Stimulated activated CD4-positive, alpha-beta T cell treated with anti-CD3 and anti-CD28 coated beads, Interleukin-1b, Interleukin-23, amount 100 ng/mL, for 24 hours (primary cell): Measurements from ENCODE around the gene SLC30A7.
A peak's percentile ranks its signal among the peaks of the same experiment; 100 is the strongest.
"Not testable (repeated sequence)": the region's sequence is repeated elsewhere in the genome, so short reads cannot be mapped to it uniquely, and the experiment has no call there.

ENCODE experiments used
- DNase-seq, 4 experiments: peaks; one replicate each; pipeline ENCODE4 v3.0.0-alpha.2; 2020; ENCODE audit warnings: low read depth in 4 of 4, low spot score in 1 of 4

SLC30A7 gene, protein sequence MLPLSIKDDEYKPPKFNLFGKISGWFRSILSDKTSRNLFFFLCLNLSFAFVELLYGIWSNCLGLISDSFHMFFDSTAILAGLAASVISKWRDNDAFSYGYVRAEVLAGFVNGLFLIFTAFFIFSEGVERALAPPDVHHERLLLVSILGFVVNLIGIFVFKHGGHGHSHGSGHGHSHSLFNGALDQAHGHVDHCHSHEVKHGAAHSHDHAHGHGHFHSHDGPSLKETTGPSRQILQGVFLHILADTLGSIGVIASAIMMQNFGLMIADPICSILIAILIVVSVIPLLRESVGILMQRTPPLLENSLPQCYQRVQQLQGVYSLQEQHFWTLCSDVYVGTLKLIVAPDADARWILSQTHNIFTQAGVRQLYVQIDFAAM

GRCh38 chr1:100895540-100896480 is at the start of gene SLC30A7:
TSS of gene SLC30A7 (plus strand) at chr1:100896090. CDS start at chr1:100896263, 173 bp downstream.
- peak; percentile 86 to 98 (median 96) for DNase-seq

- no peak for DNase-seq
Measured at GRCh38 chr1:100847361-100848082, 48.4 kb upstream of the SLC30A7 start.

DNA sequence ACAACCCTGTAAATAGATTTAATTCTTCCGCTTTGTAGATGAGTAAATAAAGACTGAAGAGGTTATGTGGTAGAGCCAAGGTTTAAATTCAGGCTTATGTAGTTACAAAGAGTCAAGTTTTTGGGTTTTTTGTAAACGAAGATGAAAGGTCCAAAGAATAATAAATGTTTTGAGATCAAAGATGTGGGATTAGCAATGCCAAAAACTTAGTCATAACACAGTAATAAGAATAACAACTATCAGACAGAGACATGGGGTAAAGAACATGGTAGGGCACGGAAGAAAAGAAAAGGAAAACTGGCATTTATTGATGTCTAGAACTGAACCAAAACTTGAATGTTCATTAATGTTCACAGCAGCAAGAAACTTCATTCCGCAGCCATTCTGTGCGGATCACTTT is 44.2 kb upstream of the SLC30A7 start:
- no peak for DNase-seq

GRCh38 chr1:100852976-100853375 is 42.9 kb upstream of the SLC30A7 start:
- DNase-seq: no peak

DNA sequence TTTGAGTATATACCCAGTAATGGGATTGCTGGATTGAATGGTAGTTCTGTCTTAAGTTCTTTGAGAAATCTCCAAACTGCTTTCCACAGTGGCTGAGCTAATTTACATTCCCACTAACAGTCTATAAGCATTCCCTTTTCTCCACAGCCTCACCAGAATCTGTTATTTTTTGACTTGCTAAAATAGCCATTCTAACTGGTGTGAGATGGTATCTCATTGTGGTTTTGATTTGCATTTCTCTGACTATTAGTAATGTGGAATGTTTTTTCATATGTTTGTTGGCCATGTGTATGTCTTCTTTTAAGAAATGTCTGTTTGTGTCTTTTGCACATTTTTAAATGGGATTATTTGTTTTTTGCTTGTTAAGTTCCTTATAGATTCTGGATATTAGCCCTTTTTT is 40.8 kb upstream of the SLC30A7 start:
- DNase-seq: not testable (repeated sequence)

DNA sequence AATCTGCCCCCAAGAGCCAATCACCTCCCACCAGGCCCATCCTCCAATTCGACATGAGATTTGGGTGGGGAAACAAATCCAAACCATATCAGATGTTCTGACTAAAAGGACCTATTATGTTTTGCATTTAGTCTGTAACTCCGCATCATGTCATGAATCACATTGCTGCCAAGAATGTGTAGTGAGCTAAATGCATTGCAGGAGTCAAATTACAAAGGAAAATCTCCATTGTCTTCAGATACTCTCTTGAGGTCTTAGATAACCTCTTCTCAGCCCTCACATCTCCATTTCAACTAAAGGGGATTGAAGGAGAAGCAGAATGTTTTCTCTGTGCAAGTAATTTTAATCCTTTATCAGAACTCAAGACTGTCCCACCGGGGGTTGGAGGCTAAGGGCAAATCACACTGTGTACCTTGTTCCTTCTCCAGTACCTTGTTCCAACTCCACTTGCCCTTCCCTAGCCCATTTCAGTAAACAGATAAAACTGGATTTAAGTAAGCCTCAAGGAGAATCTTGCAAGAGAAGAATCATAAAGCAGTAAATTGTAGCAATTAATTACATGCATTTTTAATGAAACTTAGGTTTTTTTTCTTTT is 35.4 kb upstream of the SLC30A7 start:
- DNase-seq: no peak

DNA sequence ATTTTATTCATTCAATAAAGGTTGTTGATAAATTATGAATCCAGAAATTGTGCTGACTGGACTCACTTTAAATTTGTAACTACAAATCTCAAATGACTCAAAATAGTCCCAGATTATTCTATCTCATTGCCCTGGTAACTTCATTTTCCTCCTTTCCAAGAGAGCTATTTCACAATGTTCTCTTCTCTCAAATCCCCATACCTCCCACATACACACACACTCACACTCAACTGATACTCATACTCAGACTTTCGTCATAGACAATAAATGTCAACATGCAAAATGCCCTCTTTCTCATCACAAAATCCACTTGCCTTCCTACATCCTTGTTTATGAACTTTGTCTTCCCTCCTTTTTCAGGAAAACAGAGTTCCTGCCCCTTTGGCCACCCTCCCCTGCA is 34.5 kb upstream of the SLC30A7 start:
- DNase-seq: no peak

GRCh38 chr1:100862591-100862990 is 33.3 kb upstream of the SLC30A7 start:
- DNase-seq: no peak

DNA sequence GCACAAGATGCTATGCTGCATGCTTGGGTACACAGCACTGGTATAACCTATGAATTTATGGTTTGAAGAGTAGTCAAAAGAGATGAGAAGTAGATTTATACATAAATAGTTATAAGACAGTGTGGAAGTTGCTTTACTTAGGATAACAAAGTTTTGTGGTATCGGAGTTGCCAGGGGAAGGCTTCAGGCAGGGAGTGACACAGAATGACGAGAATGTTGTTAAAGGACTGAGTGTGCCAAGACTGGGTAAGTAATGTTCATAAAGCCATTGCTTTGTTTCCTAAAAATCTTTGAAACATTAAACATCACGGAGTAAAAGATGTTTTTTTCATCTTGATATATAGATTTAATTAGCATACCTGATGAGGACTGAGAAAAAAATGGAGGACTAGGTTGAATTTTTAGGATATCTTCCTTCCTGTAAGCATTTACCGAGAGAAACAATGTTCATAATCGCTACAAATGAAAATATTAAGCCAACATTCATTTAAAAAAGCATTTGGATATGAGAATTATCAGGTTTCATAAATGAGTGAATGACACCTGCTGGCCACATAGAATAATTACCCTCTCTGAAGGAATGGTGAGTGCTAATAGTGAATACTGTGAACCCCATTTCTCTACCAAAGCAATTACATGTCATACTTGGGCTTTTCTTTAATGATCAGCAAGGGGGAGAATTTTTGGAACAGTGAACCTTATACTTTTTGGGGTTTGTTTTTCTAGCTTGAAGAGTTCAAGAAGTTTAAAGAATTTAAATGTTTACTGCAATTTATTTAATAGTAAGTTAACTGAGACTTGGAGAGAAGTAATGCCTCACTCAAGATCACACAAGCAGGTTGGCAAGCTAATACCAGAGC is 29.6 kb upstream of the SLC30A7 start:
- DNase-seq: no peak

- DNase-seq: no peak
Measured at GRCh38 chr1:100866901-100867206, 29.0 kb upstream of the SLC30A7 start.

- DNase-seq: no peak
Measured at GRCh38 chr1:100868364-100868995, 27.4 kb upstream of the SLC30A7 start.

DNA sequence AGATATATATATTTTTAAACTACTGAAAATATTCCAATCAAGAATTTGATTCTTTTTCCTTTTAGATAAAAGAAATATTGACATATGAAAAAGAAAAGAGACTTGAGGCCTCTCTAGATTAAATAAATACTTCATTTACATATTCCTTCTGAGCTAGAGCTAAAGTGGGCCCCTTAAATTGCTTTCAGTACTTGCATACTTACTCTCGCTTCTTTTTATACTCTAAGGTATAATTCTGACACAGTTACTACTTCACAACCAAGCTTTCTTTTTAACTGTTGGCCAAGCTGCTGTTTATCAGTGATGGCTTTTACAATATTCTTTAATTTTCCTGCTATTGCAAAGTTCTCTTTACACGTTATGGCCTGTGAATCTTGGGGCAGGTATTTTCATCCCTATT is 25.9 kb upstream of the SLC30A7 start:
- DNase-seq: no peak

GRCh38 chr1:100874433-100874832 is 21.5 kb upstream of the SLC30A7 start:
- DNase-seq: no peak

- DNase-seq: no peak
Measured at GRCh38 chr1:100875228-100875627, 20.7 kb upstream of the SLC30A7 start.

DNA sequence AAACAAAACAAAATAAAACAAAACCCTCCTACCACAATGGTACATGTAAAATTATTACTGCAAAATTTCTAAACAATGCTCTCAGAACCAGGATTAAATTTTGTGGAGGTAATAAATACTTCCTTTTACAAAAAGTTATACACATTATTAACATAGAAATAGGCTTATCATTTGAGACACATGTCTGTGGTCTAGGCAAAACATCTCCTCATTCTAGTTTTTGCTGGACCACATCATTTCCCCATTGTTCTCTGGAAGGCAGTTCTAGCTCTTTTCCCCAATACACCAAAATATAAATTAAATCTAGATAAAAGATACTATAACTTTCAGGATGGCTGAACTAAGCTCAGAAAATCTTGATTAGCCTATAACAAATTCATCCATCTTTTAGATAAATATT is 19.6 kb upstream of the SLC30A7 start:
- DNase-seq: no peak

- DNase-seq: no peak
Measured at GRCh38 chr1:100879422-100879821, 16.5 kb upstream of the SLC30A7 start.

GRCh38 chr1:100881687-100882086 is 14.2 kb upstream of the SLC30A7 start:
- DNase-seq: no peak

DNA sequence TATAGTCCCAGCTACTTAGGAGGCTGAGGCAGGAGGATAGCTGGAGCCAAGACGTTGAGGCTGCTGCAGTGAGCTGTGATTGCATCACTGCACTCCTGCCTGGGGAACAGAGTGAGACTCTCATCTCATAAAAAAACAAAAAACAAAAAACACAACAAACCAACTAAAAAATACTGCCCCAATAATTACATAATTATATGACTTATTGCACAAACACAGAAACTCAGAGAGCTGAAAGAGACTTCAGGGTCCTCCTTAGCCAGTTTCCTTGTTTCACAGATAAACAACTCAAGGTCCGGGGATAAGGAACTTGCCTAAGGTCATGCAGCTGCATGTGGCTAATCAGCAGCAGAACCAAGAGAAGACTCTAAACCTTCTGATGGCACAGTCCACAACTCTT is 13.2 kb upstream of the SLC30A7 start:
- DNase-seq: no peak

DNA sequence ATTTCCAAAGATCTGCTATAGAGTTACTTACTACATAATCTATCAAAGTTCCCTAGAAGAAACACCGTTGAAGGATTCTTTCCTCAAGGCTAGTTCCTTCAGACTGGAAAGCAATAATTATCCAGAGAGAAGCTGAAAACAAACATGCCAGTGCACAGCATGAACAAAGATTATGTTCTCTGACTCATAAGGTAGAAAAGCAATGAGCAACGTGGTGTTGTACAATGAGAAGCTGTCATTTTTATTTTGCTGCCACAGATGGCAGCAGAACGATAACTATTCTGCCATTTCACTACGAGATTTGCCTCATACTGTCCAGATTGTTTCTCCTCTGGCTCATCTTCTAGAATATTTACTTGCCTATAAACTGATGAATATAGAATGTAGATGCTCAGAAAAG is 11.9 kb upstream of the SLC30A7 start:
- no peak for DNase-seq

DNA sequence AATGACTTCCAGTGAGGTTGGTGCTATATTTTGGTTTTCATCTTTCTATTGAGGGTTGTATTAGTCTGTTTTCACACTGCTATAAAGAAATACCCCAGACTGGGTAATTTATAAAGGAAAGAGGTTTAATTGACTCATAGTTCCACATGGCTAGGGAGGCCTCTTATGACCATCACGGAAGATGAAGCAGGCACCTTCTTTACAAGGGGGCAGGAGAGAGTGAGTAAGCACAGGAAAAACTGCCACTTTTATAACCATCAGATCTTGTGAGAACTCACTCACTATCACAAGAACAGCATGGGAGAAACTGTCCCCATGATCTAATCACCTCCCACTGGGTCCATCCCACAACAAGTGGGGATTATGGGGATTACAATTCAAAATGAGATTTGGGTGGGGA is 6.9 kb upstream of the SLC30A7 start:
- not testable (repeated sequence) for DNase-seq
